ENCODE results near the gene BCL3. TPM values are rescaled to one million over a fixed set of nuclear protein-coding genes. Genes with fewer than 3 reads are reported as not detected.

The BCL3 gene
- total and polyA plus RNA-seq, 10 of the 15 experiments (the other 5 are each of a cell fraction or from before 2014, with no cell fraction given) = 0.55 to 22.7 (median 3.6) TPM

GRCh38 chr19:44729516-44730033 is 18.9 kb upstream of the BCL3 start:
- no peak overlapping the region for H3K9ac ChIP-seq (ENCODE audit: control insufficient read depth, insufficient read depth, low read length)
- RAD21 ChIA-PET (ENCODE audit: unreplicated experiment) = interaction anchor here (0.6 to 3.5 kb wide), 3 partner anchors 35 to 41 kb away, joined by 3 to 27 read pairs (median 4); no protein-coding TSS in a partner anchor
- FAIRE-seq = no peak
- SMC1A ChIA-PET (ENCODE audit: uncharacterized antibody, unreplicated experiment) = interaction anchor here (1.1 to 8.7 kb wide), 5 partner anchors 11 to 41 kb away, joined by 3 to 115 read pairs (median 14); partner anchors contain the start of gene BCL3
- POLR2A ChIA-PET = interaction anchor here (0.7 to 1.9 kb wide), 2 partner anchors 9 to 139 kb away, joined by 3 to 11 read pairs; no protein-coding TSS in a partner anchor
- H4K20me1 ChIP-seq (ENCODE audit: control insufficient read depth, insufficient read depth) = no peaks in the 10 kb centered on the region
- H3K79me2 ChIP-seq (ENCODE audit: control insufficient read depth, insufficient read depth, low read length) = no peaks in the 10 kb centered on the region
- no peaks in the 10 kb centered on the region for H3K27me3 ChIP-seq (replicated peaks in 1 of 2; ENCODE audit: control insufficient read depth in 2 of 2, insufficient read depth in 2 of 2, low read length in 1 of 2)
- no peak for ATAC-seq
- no peak overlapping the region for H3K4me3 ChIP-seq
- intact Hi-C loops (cut with micrococcal nuclease; ENCODE audit: unreplicated experiment) = no loop called here
- no peak overlapping the region for H2AFZ ChIP-seq (ENCODE audit: control insufficient read depth, low read depth, low read length)
- H3K36me3 ChIP-seq (ENCODE audit: control insufficient read depth in 2 of 2, insufficient read depth in 2 of 2, low read length in 1 of 2) = no peaks in the 10 kb centered on the region
- WGBS (ENCODE audit: insufficient coverage, insufficient replicate concordance, low lambda C conversion rate, missing lambda C conversion rate) = 9% methylated on average over 8 of the region's 8 CpGs
- no peak overlapping the region for H3K4me2 ChIP-seq (ENCODE audit: control insufficient read depth, insufficient read depth)
- in situ Hi-C loops (cut with MboI) = no loop called here
- no peaks in the 10 kb centered on the region for H3K9me3 ChIP-seq (replicated peaks; ENCODE audit: control insufficient read depth, insufficient read depth, low read length)
- peaks cover 8% of the 10 kb centered on the region for H3K4me1 ChIP-seq (ENCODE audit: control insufficient read depth, insufficient read depth, low read length)
- TF ChIP-seq ZNF207 (IDR thresholded peaks at IDR 0.05; ENCODE audit: borderline replicate concordance) (no peak), YBX1 (IDR thresholded peaks at IDR 0.05) (no peak), POU2F2 (IDR thresholded peaks at IDR 0.05; ENCODE audit: borderline replicate concordance, low read depth, low read length) (no peak), SREBF1 (IDR thresholded peaks at IDR 0.05; ENCODE audit: low read length) (no peak), SIN3A (IDR thresholded peaks at IDR 0.05; ENCODE audit: low read depth, low read length) (no peak), KDM1A (IDR thresholded peaks at IDR 0.05; ENCODE audit: borderline replicate concordance) (no peak), ZNF592 (IDR thresholded peaks at IDR 0.05) (no peak), PBX3 (IDR thresholded peaks at IDR 0.05; ENCODE audit: insufficient replicate concordance, low read depth, low read length) (no peak), ZNF687 (IDR thresholded peaks at IDR 0.05) (no peak), CREB1 (IDR thresholded peaks at IDR 0.05; ENCODE audit: low read depth) (no peak)
- BruUV-seq (replicated peaks) = no TSS peak
- CTCF ChIA-PET = interaction anchor here (2.2 to 16.8 kb wide), 3 partner anchors 11 to 39 kb away, joined by 6 to 513 read pairs (median 10); no protein-coding TSS in a partner anchor
- DNase-seq (ENCODE audit: low read depth, low spot score) = no peak
- H3K27ac ChIP-seq (ENCODE audit: control insufficient read depth, insufficient read depth) = no peak overlapping the region
